Uterus (tissue), 4 donors: ENCODE measurements around the gene ACY1. TPM values are rescaled to one million over a fixed set of nuclear protein-coding genes. Genes with fewer than 3 reads are reported as not detected.

Experiments used
- DNase-seq, 2 donors: peaks; one replicate each; pipeline ENCODE4 v3.0.0-alpha.2; 2019 to 2020
- H3K27ac ChIP-seq, 2 donors: fragments of 200-600 bp; sonication (generic); 1 replicate in 1 of 2; 2 replicates in 1 of 2; pipeline ENCODE4 v1.5.1; 2016 to 2018
- H3K27me3 ChIP-seq, 2 donors: fragments of 200-600 bp; sonication (generic); one replicate each; pipeline ENCODE4 v1.5.1; 2018 to 2019; ENCODE audit warnings: control low read depth in 1 of 2
- H3K36me3 ChIP-seq, 2 donors: fragments of 200-600 bp; sonication (generic); one replicate each; pipeline ENCODE4 v1.5.1; 2019; ENCODE audit warnings: control low read depth in 1 of 2
- H3K4me1 ChIP-seq, 2 donors: fragments of 200-600 bp; sonication (generic); one replicate each; pipeline ENCODE4 v1.5.1; 2018 to 2019; ENCODE audit warnings: control low read depth in 1 of 2
- H3K4me3 ChIP-seq, 2 donors: fragments of 200-600 bp; sonication (generic); 1 replicate in 1 of 2; 2 replicates in 1 of 2; pipeline ENCODE4 v1.5.1; 2018 to 2019; ENCODE audit warnings: mild to moderate bottlenecking in 1 of 2
- H3K9me3 ChIP-seq, 2 donors: fragments of 200-600 bp; sonication (generic); one replicate each; pipeline ENCODE4 v1.5.1; 2019; ENCODE audit warnings: control low read depth in 1 of 2
- POLR2A ChIP-seq, 2 donors: fragments of 450-650 bp; IDR thresholded peaks; one replicate each; pipeline ENCODE4 v1.6.1; 2016; ENCODE audit warnings: antibody characterized with exemption in 2 of 2, mild to moderate bottlenecking in 1 of 2, moderate library complexity in 1 of 2
- intact Hi-C: fragments of 100-400 bp; cut with DNase I; formaldehyde crosslinking; loops from one replicate; pipeline ENCODE4 v1.15.1; 2023; ENCODE audit warnings: low total_unique reads
- small RNA-seq: library from RNA; depleted of rRNA; stranded (forward); fragments of <200 nt; gene quantifications from one replicate; pipeline ENCODE3, GENCODE V24; 2016
- total RNA-seq, 4 donors: library from RNA; depleted of rRNA in 3 of 4; stranded (reverse); fragments of >200 nt in 3 of 4; gene quantifications; one replicate each; pipeline versions ENCODE4 v1.1.0 to v1.2.4, GENCODE V29; 2014 to 2023
- TF ChIP-seq, protein P1 (sequence below), 4 experiments: fragments of 200-600 bp in 2 of 4; fragments of 450-650 bp in 2 of 4; sonication (generic) in 2 of 4; IDR thresholded peaks; one replicate each; pipeline ENCODE4 v1.5.1; 2016 to 2019; ENCODE audit warnings: antibody characterized with exemption in 4 of 4, mild to moderate bottlenecking in 2 of 4, moderate library complexity in 1 of 4
- donor health status: DM: yes; HTN: yes; CAD: no.

Gene ACY1
- total RNA-seq, 4 donors from 2014 or later: 1.3 to 19.0 (median 12.4) TPM; not detected in 1

DNA sequence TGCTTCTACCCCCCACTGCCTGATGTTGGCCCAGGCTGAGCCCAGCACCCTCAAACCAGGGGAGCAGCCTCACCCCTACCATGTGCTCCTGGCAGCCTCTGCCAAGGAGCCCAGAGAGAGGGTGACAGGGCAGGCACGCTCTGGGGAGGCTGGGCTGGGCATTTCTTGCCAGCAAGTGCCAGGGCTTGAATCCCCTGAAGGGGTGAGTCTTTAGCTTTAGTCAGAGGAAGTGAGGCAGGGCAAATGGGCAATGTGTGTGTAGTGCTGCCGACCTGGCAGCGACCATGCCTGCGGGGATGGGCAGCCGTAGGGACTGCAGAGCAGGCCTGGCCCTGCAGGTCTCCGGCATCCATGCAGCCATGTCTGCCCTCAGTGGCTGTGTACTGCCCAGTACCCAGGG, 54.9 kb downstream of the ACY1 start:
- H3K9me3 ChIP-seq: no peaks in the 10 kb centered on the region
- H3K27ac ChIP-seq: no peak overlapping the region
- H3K4me3 ChIP-seq: no peak overlapping the region
- no peaks in the 10 kb centered on the region for H3K36me3 ChIP-seq
- no peak for DNase-seq
- intact Hi-C loops: no loop called here
- TF ChIP-seq, protein P1, sequence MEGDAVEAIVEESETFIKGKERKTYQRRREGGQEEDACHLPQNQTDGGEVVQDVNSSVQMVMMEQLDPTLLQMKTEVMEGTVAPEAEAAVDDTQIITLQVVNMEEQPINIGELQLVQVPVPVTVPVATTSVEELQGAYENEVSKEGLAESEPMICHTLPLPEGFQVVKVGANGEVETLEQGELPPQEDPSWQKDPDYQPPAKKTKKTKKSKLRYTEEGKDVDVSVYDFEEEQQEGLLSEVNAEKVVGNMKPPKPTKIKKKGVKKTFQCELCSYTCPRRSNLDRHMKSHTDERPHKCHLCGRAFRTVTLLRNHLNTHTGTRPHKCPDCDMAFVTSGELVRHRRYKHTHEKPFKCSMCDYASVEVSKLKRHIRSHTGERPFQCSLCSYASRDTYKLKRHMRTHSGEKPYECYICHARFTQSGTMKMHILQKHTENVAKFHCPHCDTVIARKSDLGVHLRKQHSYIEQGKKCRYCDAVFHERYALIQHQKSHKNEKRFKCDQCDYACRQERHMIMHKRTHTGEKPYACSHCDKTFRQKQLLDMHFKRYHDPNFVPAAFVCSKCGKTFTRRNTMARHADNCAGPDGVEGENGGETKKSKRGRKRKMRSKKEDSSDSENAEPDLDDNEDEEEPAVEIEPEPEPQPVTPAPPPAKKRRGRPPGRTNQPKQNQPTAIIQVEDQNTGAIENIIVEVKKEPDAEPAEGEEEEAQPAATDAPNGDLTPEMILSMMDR (IDR thresholded peaks at IDR 0.05): no peak
- TF ChIP-seq POLR2A (IDR thresholded peaks at IDR 0.05): no peak
- H3K4me1 ChIP-seq: no peaks in the 10 kb centered on the region
- H3K27me3 ChIP-seq: no peaks in the 10 kb centered on the region

Small RNA genes lying within 50 kb of the gene (small RNA-seq; reads per million reads assigned to genes)
- gene AC115284.1: not detected

Other genes with a start within 250 kb of the ACY1 start
- not detected for gene IQCF6, start 204.3 kb upstream of the ACY1 start, total RNA-seq
- not detected for gene IQCF2, start 121.9 kb upstream of the ACY1 start, total RNA-seq
- gene IQCF5, start 107.9 kb upstream of the ACY1 start, total RNA-seq: not detected
- gene IQCF1, start 80.2 kb upstream of the ACY1 start, total RNA-seq: not detected
- gene RRP9, start 41.6 kb upstream of the ACY1 start, total RNA-seq: 10 to 100 TPM in 2 of 4 donors, 1 to 10 TPM in 2; 4.4 to 20.5 (median 11.6) TPM
- gene PARP3, start 41.2 kb upstream of the ACY1 start, total RNA-seq: 10 to 100 TPM in 2 of 4 donors, 1 to 10 TPM in 2; 5.1 to 22.4 (median 11.4) TPM
- gene GPR62, start 28.2 kb upstream of the ACY1 start, total RNA-seq: 1 to 10 TPM in 1 of 4 donors, under 1 TPM in 2, not detected in 1; 0.28 to 8.2 (median 0.34) TPM
- gene PCBP4, start 16.1 kb upstream of the ACY1 start, total RNA-seq: 100 to 1,000 TPM in 2 of 4 donors, 10 to 100 TPM in 2; 39.7 to 261 (median 159) TPM
- gene ABHD14B, start 9.5 kb upstream of the ACY1 start, total RNA-seq: 10 to 100 TPM; 15.6 to 52.4 (median 39.6) TPM
- 10 to 100 TPM in 2 of 4 donors, 1 to 10 TPM in 2; 1.8 to 16.6 (median 10.5) TPM for gene ABHD14A, start 8.5 kb upstream of the ACY1 start, total RNA-seq
- gene RPL29, start 12.4 kb downstream of the ACY1 start, total RNA-seq: 1,000 to 10,000 TPM in 3 of 4 donors, 100 to 1,000 TPM in 1; 696 to 2,362 (median 1,238) TPM
- gene DUSP7, start 73.0 kb downstream of the ACY1 start, total RNA-seq: 10 to 100 TPM in 3 of 4 donors, 1 to 10 TPM in 1; 5.6 to 39.1 (median 12.3) TPM
- 1 to 10 TPM in 3 of 4 donors, not detected in 1; 1.1 to 4.8 (median 4.7) TPM for gene POC1A, start 170.9 kb downstream of the ACY1 start, total RNA-seq
- 10 to 100 TPM in 3 of 4 donors, 1 to 10 TPM in 1; 4.9 to 56.2 (median 36.2) TPM for gene ALAS1, start 214.6 kb downstream of the ACY1 start, total RNA-seq
- gene TLR9, start 242.1 kb downstream of the ACY1 start, total RNA-seq: 1 to 10 TPM in 1 of 4 donors, under 1 TPM in 1, not detected in 2; 0.14 to 1.5 TPM